Astrocyte (in vitro differentiated cells and primary cell): ENCODE results near the gene CELA3B.

ENCODE experiments used
- CTCF ChIP-seq: IDR thresholded peaks from 2 replicates; pipeline ENCODE4 v1.5.1; 2011; ENCODE audit warnings: low read depth, mild to moderate bottlenecking, inconsistent platforms, low read length, moderate library complexity; ENCODE audit not compliant: insufficient read depth
- EZH2 ChIP-seq: IDR thresholded peaks from 2 replicates; pipeline ENCODE4 v1.6.1; 2012; ENCODE audit warnings: mild to moderate bottlenecking, low read length, inconsistent platforms; ENCODE audit not compliant: insufficient read depth

GRCh38 chr1:21937372-21938121 is 39.3 kb upstream of the CELA3B start:
- TF ChIP-seq CTCF (no peak), EZH2 (no peak)
